GM21576 (cell line): ENCODE results near the gene PCDH7.

Experiments used
- ATAC-seq: cut with Tn5 transposase; IDR thresholded peaks from one replicate; pipeline ENCODE4 v1.9.1; 2021; ENCODE audit warnings: mild to moderate bottlenecking, moderate library complexity; ENCODE audit not compliant: unreplicated experiment

The PCDH7 gene

GRCh38 chr4:30720021-30720660 is at the start of gene PCDH7:
PCDH7 (plus strand) TSS chr4:30720369; CDS start chr4:30721423, 1,054 bp downstream.
- no peak for ATAC-seq

GRCh38 chr4:30671926-30672448 is 48.2 kb upstream of the PCDH7 start:
- ATAC-seq = no peak

GRCh38 chr4:30696191-30696590 is 24.0 kb upstream of the PCDH7 start:
- ATAC-seq = no peak

GRCh38 chr4:30714408-30715031 is 5.6 kb upstream of the PCDH7 start:
- no peak for ATAC-seq

- ATAC-seq = no peak
These were observed 4.0 kb upstream of the PCDH7 start for GRCh38 chr4:30716158-30716557.

GRCh38 chr4:30716681-30717207 is 3.4 kb upstream of the PCDH7 start:
- peak; percentile 24 for ATAC-seq

- peak; percentile 48 for ATAC-seq
These were observed 2.8 kb upstream of the PCDH7 start for GRCh38 chr4:30717208-30718020.

- ATAC-seq = no peak
These were observed 2.1 kb upstream of the PCDH7 start for GRCh38 chr4:30718021-30718542.

GRCh38 chr4:30718641-30719453 is 1.3 kb upstream of the PCDH7 start:
- no peak for ATAC-seq

GRCh38 chr4:30719454-30720020 is 632 bp upstream of the PCDH7 start:
- ATAC-seq = no peak

- ATAC-seq = no peak
These were observed 554 bp downstream of the PCDH7 start for GRCh38 chr4:30720661-30721184.

- ATAC-seq = no peak
These were observed 1.3 kb downstream of the PCDH7 start for GRCh38 chr4:30721185-30722091.

GRCh38 chr4:30722092-30722358 is 1.9 kb downstream of the PCDH7 start:
- no peak for ATAC-seq

GRCh38 chr4:30722359-30723200 is 2.4 kb downstream of the PCDH7 start:
- ATAC-seq = no peak

GRCh38 chr4:30723201-30723955 is 3.2 kb downstream of the PCDH7 start:
- ATAC-seq = no peak

GRCh38 chr4:30724247-30724646 is 4.1 kb downstream of the PCDH7 start:
- ATAC-seq = no peak

GRCh38 chr4:30725562-30725961 is 5.4 kb downstream of the PCDH7 start:
- ATAC-seq = no peak
